MM.1S (cell line): Measurements from ENCODE around the gene DIPK1B.

ENCODE experiments used
- EZH2 ChIP-seq: fragments of 300-600 bp; sonication (generic); optimal IDR thresholded peaks from 2 replicates; pipeline ENCODE3; 2017; ENCODE audit warnings: low read depth, mild to moderate bottlenecking, antibody characterized with exemption, low read length, mixed read lengths
- EZH2phosphoT487 ChIP-seq: fragments of 300-600 bp; sonication (generic); IDR thresholded peaks from 2 replicates; pipeline ENCODE4 v1.6.1; 2018; ENCODE audit warnings: antibody characterized with exemption, low read length
- TF ChIP-seq, protein P1 (sequence below): fragments of 300-600 bp; sonication (generic); IDR thresholded peaks from 2 replicates; pipeline ENCODE4 v1.5.1; 2016; ENCODE audit warnings: antibody characterized with exemption, low read length, mixed read lengths

GRCh38 chr9:136769710-136770191 is 57.4 kb downstream of the DIPK1B start:
- TF ChIP-seq, protein P1, sequence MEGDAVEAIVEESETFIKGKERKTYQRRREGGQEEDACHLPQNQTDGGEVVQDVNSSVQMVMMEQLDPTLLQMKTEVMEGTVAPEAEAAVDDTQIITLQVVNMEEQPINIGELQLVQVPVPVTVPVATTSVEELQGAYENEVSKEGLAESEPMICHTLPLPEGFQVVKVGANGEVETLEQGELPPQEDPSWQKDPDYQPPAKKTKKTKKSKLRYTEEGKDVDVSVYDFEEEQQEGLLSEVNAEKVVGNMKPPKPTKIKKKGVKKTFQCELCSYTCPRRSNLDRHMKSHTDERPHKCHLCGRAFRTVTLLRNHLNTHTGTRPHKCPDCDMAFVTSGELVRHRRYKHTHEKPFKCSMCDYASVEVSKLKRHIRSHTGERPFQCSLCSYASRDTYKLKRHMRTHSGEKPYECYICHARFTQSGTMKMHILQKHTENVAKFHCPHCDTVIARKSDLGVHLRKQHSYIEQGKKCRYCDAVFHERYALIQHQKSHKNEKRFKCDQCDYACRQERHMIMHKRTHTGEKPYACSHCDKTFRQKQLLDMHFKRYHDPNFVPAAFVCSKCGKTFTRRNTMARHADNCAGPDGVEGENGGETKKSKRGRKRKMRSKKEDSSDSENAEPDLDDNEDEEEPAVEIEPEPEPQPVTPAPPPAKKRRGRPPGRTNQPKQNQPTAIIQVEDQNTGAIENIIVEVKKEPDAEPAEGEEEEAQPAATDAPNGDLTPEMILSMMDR: peak; percentile 43
- no peak for TF ChIP-seq EZH2phosphoT487
- no peak for TF ChIP-seq EZH2
